GM12892 (cell line): ENCODE measurements around the gene ATP10D.

Experiments
- POLR2A ChIP-seq: IDR thresholded peaks from 2 replicates; pipeline ENCODE4 v1.6.1; 2011; ENCODE audit warnings: low read depth, low read length, control low read depth
- POLR2AphosphoS5 ChIP-seq: IDR thresholded peaks from 2 replicates; pipeline ENCODE4 v1.6.1; 2011; ENCODE audit warnings: low read depth, low read length, control low read depth

DNA sequence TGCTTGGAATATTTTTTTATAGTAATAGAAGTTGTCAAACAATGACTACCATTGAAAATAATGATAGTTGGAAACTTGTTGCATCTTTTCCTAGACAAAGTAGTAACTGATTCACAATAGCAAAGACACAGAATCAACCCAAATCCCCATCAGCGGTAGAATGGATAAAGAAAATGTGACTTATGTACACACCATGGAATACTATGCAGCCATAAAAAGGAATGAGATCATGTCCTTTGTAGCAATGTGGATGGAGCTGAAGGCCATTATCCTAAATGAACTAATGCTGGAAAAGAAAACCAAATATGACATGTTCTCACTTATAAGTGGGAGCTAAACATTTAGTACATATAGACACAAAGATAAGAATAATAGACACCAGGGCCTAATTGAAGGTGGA, 49.7 kb downstream of the ATP10D start:
- TF ChIP-seq POLR2A (no peak), POLR2AphosphoS5 (no peak)
